ENCODE data around the gene TMEM272. TPM values are rescaled to one million over a fixed set of nuclear protein-coding genes. Genes with fewer than 3 reads are reported as not detected.

The TMEM272 gene
- total and polyA plus RNA-seq, 2 donors (not counting 3 experiments of a cell fraction or from before 2014, with no cell fraction given) = not detected

DNA sequence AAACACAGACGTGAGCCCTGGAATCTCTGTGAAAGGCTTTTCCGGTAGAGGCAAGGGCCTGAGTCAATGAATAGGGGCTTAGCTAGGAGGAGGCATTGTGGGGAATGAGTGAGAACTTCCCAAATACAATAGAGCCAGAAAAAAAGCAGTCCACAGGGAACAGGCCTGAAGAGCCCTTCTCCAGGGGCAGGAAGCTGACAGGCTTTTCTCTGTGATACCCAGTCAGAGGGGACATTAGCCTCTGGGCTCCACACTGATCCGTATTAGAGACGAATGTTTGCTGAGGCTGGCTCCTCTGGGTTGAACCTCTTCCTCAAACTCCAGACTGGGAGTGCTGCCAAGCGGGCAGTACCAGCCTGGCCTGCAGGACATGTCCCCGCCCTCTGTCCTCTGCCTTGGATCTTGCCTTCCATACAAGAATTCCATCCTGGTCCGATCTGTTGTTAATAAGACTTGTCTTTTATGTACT is 43.3 kb downstream of the TMEM272 start:
- DNase-seq (ENCODE audit: low read depth, low spot score) (peak; percentile 54), FAIRE-seq (no peak)
- peaks cover 34% of the 10 kb centered on the region for H3K4me1 ChIP-seq (ENCODE audit: control insufficient read depth, extremely low read depth, insufficient read depth, low read length)
- no peaks in the 10 kb centered on the region for H3K9me3 ChIP-seq (replicated peaks; ENCODE audit: control insufficient read depth, insufficient read depth, low read length)
- no peaks in the 10 kb centered on the region for H3K27me3 ChIP-seq (ENCODE audit: control insufficient read depth in 2 of 2, insufficient read depth in 2 of 2, low read length in 2 of 2)
- no peak overlapping the region for H3K4me3 ChIP-seq (replicated peaks in 1 of 3; ENCODE audit: insufficient read depth in 1 of 3, low read depth in 1 of 3, low read length in 3 of 3)
- H3K27ac ChIP-seq (ENCODE audit: insufficient read depth, low read depth, low read length) = peak overlapping the region; percentile 92
- no peaks in the 10 kb centered on the region for H3K9me1 ChIP-seq (replicated peaks; ENCODE audit: control insufficient read depth, extremely low read depth, insufficient read depth, low read length)
- CTCF ChIA-PET = interaction anchor here (0.9 to 1.2 kb wide), 2 partner anchors 14 to 653 kb away, joined by 3 to 4 read pairs; no protein-coding TSS in a partner anchor
- POLR2A ChIA-PET = interaction anchor here (1.4 to 3.1 kb wide), 2 partner anchors 216 to 349 kb away, joined by 3 to 11 read pairs; partner anchors contain the start of gene INTS6
- dilution Hi-C loops (cut with MboI; ENCODE audit: extremely low pct_ligation_motif_present, low sequenced_read_pairs) (no loop called here), intact Hi-C loops (cut with micrococcal nuclease) (loop anchor here (2.0 to 10.0 kb wide), 5 partner anchors 37 to 654 kb away; partner anchors contain the start of genes ALG11, ATP7B, CKAP2 and VPS36)
- H3K4me2 ChIP-seq (ENCODE audit: insufficient read depth, low read length) = peak overlapping the region; percentile 3
- BruUV-seq (replicated peaks) = no TSS peak
- no peaks in the 10 kb centered on the region for H4K20me1 ChIP-seq (replicated peaks; ENCODE audit: control insufficient read depth, extremely low read depth, insufficient read depth, low read length)
- TF ChIP-seq POLR2AphosphoS5 (IDR thresholded peaks at IDR 0.05; ENCODE audit: insufficient read depth, low read depth, low read length) (no peak), POLR2A (IDR thresholded peaks at IDR 0.05; ENCODE audit: low read depth, low read length) (no peak), JUN (IDR thresholded peaks at IDR 0.05; ENCODE audit: borderline replicate concordance, insufficient read depth, insufficient read length, low read depth) (no peak), GATA2 (IDR thresholded peaks at IDR 0.05; ENCODE audit: insufficient read depth, insufficient read length, low read depth, low read length) (no peak), EZH2 (IDR thresholded peaks at IDR 0.05; ENCODE audit: borderline replicate concordance, low read depth, low read length, severe bottlenecking) (no peak), MYC (IDR thresholded peaks at IDR 0.05; ENCODE audit: low read depth, low read length) (no peak), FOS (IDR thresholded peaks at IDR 0.05; ENCODE audit: borderline replicate concordance, insufficient read depth, low read length) (no peak)
- TF ChIP-seq, protein P1, sequence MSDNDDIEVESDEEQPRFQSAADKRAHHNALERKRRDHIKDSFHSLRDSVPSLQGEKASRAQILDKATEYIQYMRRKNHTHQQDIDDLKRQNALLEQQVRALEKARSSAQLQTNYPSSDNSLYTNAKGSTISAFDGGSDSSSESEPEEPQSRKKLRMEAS (IDR thresholded peaks at IDR 0.05; ENCODE audit: insufficient read depth, insufficient read length) = no peak
- TF ChIP-seq, protein P2, sequence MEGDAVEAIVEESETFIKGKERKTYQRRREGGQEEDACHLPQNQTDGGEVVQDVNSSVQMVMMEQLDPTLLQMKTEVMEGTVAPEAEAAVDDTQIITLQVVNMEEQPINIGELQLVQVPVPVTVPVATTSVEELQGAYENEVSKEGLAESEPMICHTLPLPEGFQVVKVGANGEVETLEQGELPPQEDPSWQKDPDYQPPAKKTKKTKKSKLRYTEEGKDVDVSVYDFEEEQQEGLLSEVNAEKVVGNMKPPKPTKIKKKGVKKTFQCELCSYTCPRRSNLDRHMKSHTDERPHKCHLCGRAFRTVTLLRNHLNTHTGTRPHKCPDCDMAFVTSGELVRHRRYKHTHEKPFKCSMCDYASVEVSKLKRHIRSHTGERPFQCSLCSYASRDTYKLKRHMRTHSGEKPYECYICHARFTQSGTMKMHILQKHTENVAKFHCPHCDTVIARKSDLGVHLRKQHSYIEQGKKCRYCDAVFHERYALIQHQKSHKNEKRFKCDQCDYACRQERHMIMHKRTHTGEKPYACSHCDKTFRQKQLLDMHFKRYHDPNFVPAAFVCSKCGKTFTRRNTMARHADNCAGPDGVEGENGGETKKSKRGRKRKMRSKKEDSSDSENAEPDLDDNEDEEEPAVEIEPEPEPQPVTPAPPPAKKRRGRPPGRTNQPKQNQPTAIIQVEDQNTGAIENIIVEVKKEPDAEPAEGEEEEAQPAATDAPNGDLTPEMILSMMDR (IDR thresholded peaks at IDR 0.05; ENCODE audit: extremely low read depth in 1 of 2, insufficient read depth in 1 of 2, low read depth in 1 of 2, low read length in 2 of 2) = no peak
- H3K36me3 ChIP-seq (ENCODE audit: control insufficient read depth in 2 of 2, extremely low read depth in 1 of 2, insufficient read depth in 2 of 2, low read length in 2 of 2) = no peaks in the 10 kb centered on the region
- H2AFZ ChIP-seq (ENCODE audit: low read depth, low read length) = peak overlapping the region; percentile 74
- H3K79me2 ChIP-seq (ENCODE audit: control insufficient read depth, insufficient read depth, low read length) = no peaks in the 10 kb centered on the region
- peak overlapping the region; percentile 22 for H3K9ac ChIP-seq (replicated peaks; ENCODE audit: extremely low read depth, insufficient read depth, low read length)

Data from endothelial cell of umbilical vein (primary cell).